Heart left ventricle (tissue), 16 donors: ENCODE data around the gene CEP112. TPM values are rescaled to one million over a fixed set of nuclear protein-coding genes. Genes with fewer than 3 reads are reported as not detected.

ENCODE experiments used
- ATAC-seq, 4 donors: fragments of 200-7000 bp; cut with Tn5 transposase; one replicate each; pipeline ENCODE4 v1.9.1; 2020 to 2022; ENCODE audit warnings: moderate library complexity in 4 of 4, mild to moderate bottlenecking in 3 of 4, moderate number of reproducible peaks in 1 of 4
- DNase-seq, 5 donors: peaks; one replicate each; pipeline ENCODE4 v3.0.0-alpha.2; 2020
- H3K27ac ChIP-seq, 12 donors: fragments of 200-600 bp; sonication (generic) in 4 of 12; one replicate each; pipeline versions ENCODE4 v1.5.0 to v1.8.0; 2016 to 2022; ENCODE audit warnings: mild to moderate bottlenecking in 2 of 12
- H3K27me3 ChIP-seq, 9 donors: fragments of 200-600 bp; sonication (generic) in 2 of 9; one replicate each; pipeline versions ENCODE4 v1.5.1 to v1.8.0; 2016 to 2022; ENCODE audit warnings: mild to moderate bottlenecking in 3 of 9
- H3K36me3 ChIP-seq, 9 donors: fragments of 200-600 bp; sonication (generic) in 2 of 9; one replicate each; pipeline versions ENCODE4 v1.5.0 to v1.8.0; 2018 to 2022; ENCODE audit warnings: mild to moderate bottlenecking in 2 of 9
- H3K4me1 ChIP-seq, 12 donors: fragments of 200-600 bp; sonication (generic) in 4 of 12; one replicate each; pipeline versions ENCODE4 v1.5.0 to v1.8.0; 2016 to 2022; ENCODE audit warnings: mild to moderate bottlenecking in 3 of 12
- H3K4me3 ChIP-seq, 12 donors: fragments of 200-600 bp; sonication (generic) in 4 of 12; one replicate each; pipeline versions ENCODE4 v1.5.0 to v1.8.0; 2017 to 2022; ENCODE audit warnings: mild to moderate bottlenecking in 9 of 12, moderate library complexity in 4 of 12
- H3K9me3 ChIP-seq, 12 donors: fragments of 200-600 bp; sonication (generic) in 4 of 12; one replicate each; pipeline versions ENCODE4 v1.5.0 to v1.8.0; 2016 to 2022; ENCODE audit warnings: mild to moderate bottlenecking in 1 of 12
- POLR2A ChIP-seq, 2 donors: fragments of 450-650 bp; IDR thresholded peaks; one replicate each; pipeline ENCODE4 v1.6.1; 2017; ENCODE audit warnings: antibody characterized with exemption in 2 of 2, mild to moderate bottlenecking in 2 of 2, moderate library complexity in 2 of 2
- WGBS, 4 donors: extraction: QIAGEN DNeasy Blood & Tissue Kit in 2 of 4; methylation state at CpG; one replicate each; pipeline versions ENCODE4 v1.1.5 to v1.1.7; 2013 to 2018; 5-methylcytosine and 5-hydroxymethylcytosine counted together
- intact Hi-C, 10 donors: fragments of 100-400 bp; cut with DNase I; formaldehyde crosslinking; loops; one replicate each; pipeline versions ENCODE4 v1.11.1 to v1.14.2; 2022
- polyA plus RNA-seq, 2 donors: library from polyadenylated mRNA; stranded (reverse); fragments of 200-250 nt; gene quantifications; one replicate each; pipeline ENCODE4 v1.2.3, GENCODE V29; 2013
- total RNA-seq, 9 donors: library from RNA; depleted of rRNA in 2 of 9; stranded (reverse); fragments of >200 nt in 2 of 9; fragmentation: NEBNext Ultra II Directional in 3 of 9; extraction: Animal tissue kit (Norgen Biotek cat#: 25700) in 3 of 9; gene quantifications; one replicate each; pipeline versions ENCODE4 v1.1.0 to v1.2.4, GENCODE V29; 2016 to 2023
- TF ChIP-seq, protein P1 (sequence below), 12 donors: fragments of 200-600 bp; sonication (generic) in 4 of 12; IDR thresholded peaks; one replicate each; pipeline versions ENCODE4 v1.5.0 to v1.8.0; 2018 to 2022; ENCODE audit warnings: antibody characterized with exemption in 12 of 12, mild to moderate bottlenecking in 5 of 12
- donor health status: ischemic (EF 13 %, LVEDD 7.1; RV severe dilation, severe dysfunction).
- donor health status: healthy with polysubstance abuse.
- donor health status: DM: no; HTN: yes; CAD: no.
- donor health status: DM: no; HTN: no; CAD: no.
- donor health status: ischemic (EF 25% LVEDD 6.9; RV normal size, moderate dysfunction).
- donor health status: ischemic (EF 25% LVEDD 5.7; RV mildly dilated, moderate dysfunction).
- donor health status: healthy.
- donor health status: DM: yes; HTN: yes; CAD: no.
- donor health status: ischemic (EF 35%, LVEDD 5.7; RV mildly dilated, moderate dysfunction).
- donor health status: nonischemic (EF 11% LVEDD 7.7; RV severe dilation, severe dysfunction).
- donor health status: DM: yes; HTN: yes; CAD: no.
- donor health status: PGD.
- donor health status: ischemic (EF 29% LVEDD 5.4; RV normal size, mild dysfunction).
- donor health status: nonischemic (EF 23%, LVEDD 6.1; RV moderate dilation, normal function).

The CEP112 gene
- total and polyA plus RNA-seq, 11 donors: 5.5 to 28.3 (median 14.3) TPM

DNA sequence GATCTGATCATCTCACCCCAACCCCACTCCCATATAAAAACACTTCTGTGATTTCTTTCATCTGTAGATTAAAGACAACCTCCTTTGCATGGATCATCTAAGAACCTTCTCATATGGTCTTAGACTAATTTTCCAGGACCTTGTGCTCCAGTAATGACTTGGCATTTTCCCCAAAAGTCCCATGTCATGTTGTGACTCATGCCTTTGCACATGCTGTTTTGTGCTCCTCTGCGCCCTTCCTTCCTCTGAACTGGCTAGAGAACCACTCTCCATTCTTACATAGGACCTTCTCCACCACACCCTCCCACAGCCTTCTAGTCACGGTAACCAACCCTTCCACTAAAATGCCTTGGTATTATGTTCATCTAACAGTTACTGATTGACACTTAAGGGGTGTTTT is 531.0 kb downstream of the CEP112 start:
- TF ChIP-seq POLR2A (IDR thresholded peaks at IDR 0.05): no peak
- TF ChIP-seq, protein P1, sequence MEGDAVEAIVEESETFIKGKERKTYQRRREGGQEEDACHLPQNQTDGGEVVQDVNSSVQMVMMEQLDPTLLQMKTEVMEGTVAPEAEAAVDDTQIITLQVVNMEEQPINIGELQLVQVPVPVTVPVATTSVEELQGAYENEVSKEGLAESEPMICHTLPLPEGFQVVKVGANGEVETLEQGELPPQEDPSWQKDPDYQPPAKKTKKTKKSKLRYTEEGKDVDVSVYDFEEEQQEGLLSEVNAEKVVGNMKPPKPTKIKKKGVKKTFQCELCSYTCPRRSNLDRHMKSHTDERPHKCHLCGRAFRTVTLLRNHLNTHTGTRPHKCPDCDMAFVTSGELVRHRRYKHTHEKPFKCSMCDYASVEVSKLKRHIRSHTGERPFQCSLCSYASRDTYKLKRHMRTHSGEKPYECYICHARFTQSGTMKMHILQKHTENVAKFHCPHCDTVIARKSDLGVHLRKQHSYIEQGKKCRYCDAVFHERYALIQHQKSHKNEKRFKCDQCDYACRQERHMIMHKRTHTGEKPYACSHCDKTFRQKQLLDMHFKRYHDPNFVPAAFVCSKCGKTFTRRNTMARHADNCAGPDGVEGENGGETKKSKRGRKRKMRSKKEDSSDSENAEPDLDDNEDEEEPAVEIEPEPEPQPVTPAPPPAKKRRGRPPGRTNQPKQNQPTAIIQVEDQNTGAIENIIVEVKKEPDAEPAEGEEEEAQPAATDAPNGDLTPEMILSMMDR (IDR thresholded peaks at IDR 0.05): no peak
- H3K36me3 ChIP-seq: no peaks in the 10 kb centered on the region
- intact Hi-C loops: loop anchor here in 1 of 10 donors (1.0 kb wide), 1 partner anchor 15 kb away; no protein-coding TSS in a partner anchor

DNA sequence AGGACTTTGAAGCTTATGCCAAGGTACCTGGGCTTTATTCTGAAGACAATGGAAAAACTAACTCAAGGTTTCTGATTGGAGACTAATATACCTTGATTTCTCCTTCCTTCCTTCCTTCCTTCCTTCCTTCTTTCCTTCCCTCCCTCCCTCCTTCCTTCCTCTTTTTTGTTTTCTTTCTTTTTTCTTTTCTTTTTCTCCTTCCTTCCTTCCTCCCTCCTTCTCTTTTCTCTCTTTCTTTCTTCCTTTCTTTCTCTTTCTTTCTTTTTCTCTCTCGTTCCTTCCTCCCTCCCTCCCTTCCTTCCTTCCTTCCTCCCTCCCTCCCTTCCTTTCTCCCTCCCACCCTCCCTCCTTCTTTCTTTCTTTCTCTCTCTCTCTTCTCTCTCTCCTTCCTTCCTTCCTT is 531.9 kb downstream of the CEP112 start:
- Histone ChIP-seq H3K27me3 (no peaks in the 10 kb centered on the region), H3K27ac (no peak overlapping the region), H3K4me3 (no peak overlapping the region), H3K9me3 (no peaks in the 10 kb centered on the region), H3K36me3 (no peaks in the 10 kb centered on the region), H3K4me1 (no peaks in the 10 kb centered on the region)
- DNase-seq: no peak
- no peak for ATAC-seq
- WGBS, 4 donors: 62 to 78% (median 74%) methylated on average over 1 of the region's 1 CpG
- TF ChIP-seq POLR2A (IDR thresholded peaks at IDR 0.05): no peak
- TF ChIP-seq, protein P1 (IDR thresholded peaks at IDR 0.05): no peak
- intact Hi-C loops: loop anchor here in 1 of 10 donors (1.0 kb wide), 1 partner anchor 14 kb away; no protein-coding TSS in a partner anchor

More for the DNA sequence above, 531.0 kb downstream of the CEP112 start:
- Histone ChIP-seq H3K27me3 (no peaks in the 10 kb centered on the region), H3K4me3 (no peak overlapping the region), H3K9me3 (no peaks in the 10 kb centered on the region), H3K4me1 (no peaks in the 10 kb centered on the region), H3K27ac (no peak overlapping the region)
- DNase-seq: no peak
- WGBS, 4 donors: 94 to 98% (median 95%) methylated on average over 2 of the region's 2 CpGs
- ATAC-seq: no peak

DNA sequence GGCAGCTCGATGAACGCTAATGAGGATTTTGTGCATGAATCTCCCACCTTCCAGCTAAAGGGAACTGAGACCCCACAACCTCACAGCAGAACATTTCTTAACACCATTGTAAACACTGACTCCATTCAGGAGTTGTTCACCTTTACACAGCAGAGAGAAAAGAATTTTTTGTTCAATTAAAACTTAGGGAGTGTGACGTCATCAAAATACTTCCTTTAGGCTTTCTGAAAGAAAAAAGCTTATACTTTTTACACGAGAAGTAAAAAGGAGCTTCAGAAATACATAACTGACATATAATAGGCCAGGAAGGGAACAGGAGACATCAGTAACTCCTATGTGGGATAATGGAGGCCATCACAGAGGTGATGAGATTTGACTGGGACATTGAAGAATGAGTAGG is 532.4 kb downstream of the CEP112 start:
- TF ChIP-seq, protein P1 (IDR thresholded peaks at IDR 0.05): no peak
- no peak for TF ChIP-seq POLR2A (IDR thresholded peaks at IDR 0.05)
- 92 to 97% (median 94%) methylated on average over 4 of the region's 4 CpGs for WGBS, 4 donors
- intact Hi-C loops: no loop called here

DNA sequence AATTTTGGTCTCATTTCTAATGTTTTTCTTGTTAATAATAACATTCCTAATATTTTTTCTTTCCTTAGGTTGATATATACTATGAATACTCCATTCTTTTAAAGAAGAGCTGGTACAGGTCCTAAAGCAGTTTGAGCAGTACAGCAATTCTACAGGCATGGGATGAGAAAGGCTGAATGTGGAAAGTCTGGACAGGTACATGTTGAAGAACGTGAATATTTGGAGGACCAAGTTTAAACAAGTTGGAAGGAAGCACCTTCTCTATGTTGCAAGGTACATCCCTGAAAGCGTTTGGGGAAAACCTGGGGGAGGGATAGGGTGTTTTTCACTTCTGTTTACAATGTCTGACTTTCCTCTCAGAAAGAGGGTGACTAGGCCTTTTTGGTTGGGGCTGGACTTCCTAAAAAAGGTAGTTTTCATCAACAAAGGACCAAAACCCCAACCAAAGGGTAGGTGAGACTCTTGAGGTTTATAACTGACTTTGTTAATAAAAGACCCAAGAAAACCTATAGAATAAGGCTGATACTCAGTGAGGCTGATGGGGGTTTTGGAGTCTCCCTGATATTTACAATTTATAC is 534.6 kb downstream of the CEP112 start:
- Histone ChIP-seq H3K36me3 (no peaks in the 10 kb centered on the region), H3K4me3 (no peak overlapping the region), H3K27me3 (no peaks in the 10 kb centered on the region), H3K9me3 (no peaks in the 10 kb centered on the region), H3K4me1 (no peaks in the 10 kb centered on the region), H3K27ac (no peak overlapping the region)
- no peak for TF ChIP-seq POLR2A (IDR thresholded peaks at IDR 0.05)
- TF ChIP-seq, protein P1 (IDR thresholded peaks at IDR 0.05): no peak
- intact Hi-C loops: no loop called here
- DNase-seq: no peak
- WGBS, 4 donors: 88 to 100% (median 94%) methylated on average over 2 of the region's 2 CpGs
- no peak for ATAC-seq

More for the DNA sequence above, 532.4 kb downstream of the CEP112 start:
- DNase-seq: no peak
- Histone ChIP-seq H3K36me3 (no peaks in the 10 kb centered on the region), H3K9me3 (no peaks in the 10 kb centered on the region), H3K4me1 (no peaks in the 10 kb centered on the region), H3K27me3 (no peaks in the 10 kb centered on the region), H3K27ac (no peak overlapping the region), H3K4me3 (no peak overlapping the region)
- ATAC-seq: no peak
